Myocyte (in vitro differentiated cells): ENCODE data around the gene EEA1. TPM values are rescaled to one million over a fixed set of nuclear protein-coding genes. Genes with fewer than 3 reads are reported as not detected.

Experiments
- total RNA-seq: library from RNA; depleted of rRNA; stranded (reverse); fragments of >200 nt; gene quantifications from 2 replicates; pipeline ENCODE4 v1.2.3, GENCODE V29; 2014

Gene EEA1
- total RNA-seq, 1 donor from 2014 or later = 24.9 TPM

Other genes with a start within 250 kb of the EEA1 start
- gene PLEKHG7, start 226.3 kb downstream of the EEA1 start, total RNA-seq = 0.75 and 1.5 TPM in 2 replicates